CD4-positive, alpha-beta T cell treated with Interleukin-17A for 1 hour (primary cell): ENCODE results near the gene PPP1R3F.

Experiments used
- DNase-seq: peaks from one replicate; pipeline ENCODE4 v3.0.0-alpha.2; 2020

PPP1R3F gene, protein sequence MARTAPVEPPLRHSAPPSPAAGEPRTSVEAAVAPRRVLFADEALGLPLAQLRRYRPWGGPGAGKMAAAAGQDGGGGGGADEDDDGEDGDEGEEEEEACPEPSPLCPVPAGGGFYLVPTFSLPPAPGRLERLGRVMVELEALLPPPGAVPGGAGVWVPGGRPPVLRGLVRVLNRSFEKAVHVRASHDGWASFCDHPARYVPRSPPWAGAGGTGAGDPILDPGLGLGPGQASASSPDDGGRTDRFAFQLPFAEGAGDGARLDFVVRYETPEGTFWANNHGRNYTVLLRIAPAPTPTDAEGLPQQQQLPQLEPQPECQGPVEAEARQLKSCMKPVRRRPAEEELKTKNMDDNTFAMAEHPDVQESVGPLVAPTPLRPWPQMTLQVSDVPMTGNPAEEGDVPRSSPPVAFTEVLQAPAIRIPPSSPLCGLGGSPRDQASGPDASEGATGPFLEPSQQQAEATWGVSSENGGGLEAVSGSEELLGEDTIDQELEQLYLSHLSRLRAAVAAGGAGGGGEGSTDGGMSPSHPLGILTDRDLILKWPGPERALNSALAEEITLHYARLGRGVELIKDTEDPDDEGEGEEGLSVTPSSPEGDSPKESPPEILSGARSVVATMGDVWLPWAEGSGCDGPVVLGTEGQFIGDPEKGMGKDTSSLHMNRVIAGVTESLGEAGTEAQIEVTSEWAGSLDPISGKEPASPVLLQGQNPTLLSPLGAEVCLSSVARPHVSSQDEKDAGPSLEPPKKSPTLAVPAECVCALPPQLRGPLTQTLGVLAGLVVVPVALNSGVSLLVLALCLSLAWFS

GRCh38 chrX:49269767-49270248, at the start of gene PPP1R3F:
PPP1R3F (plus strand) TSS chrX:49269793; CDS start chrX:49269870, 77 bp downstream.
- DNase-seq, result no peak

DNA sequence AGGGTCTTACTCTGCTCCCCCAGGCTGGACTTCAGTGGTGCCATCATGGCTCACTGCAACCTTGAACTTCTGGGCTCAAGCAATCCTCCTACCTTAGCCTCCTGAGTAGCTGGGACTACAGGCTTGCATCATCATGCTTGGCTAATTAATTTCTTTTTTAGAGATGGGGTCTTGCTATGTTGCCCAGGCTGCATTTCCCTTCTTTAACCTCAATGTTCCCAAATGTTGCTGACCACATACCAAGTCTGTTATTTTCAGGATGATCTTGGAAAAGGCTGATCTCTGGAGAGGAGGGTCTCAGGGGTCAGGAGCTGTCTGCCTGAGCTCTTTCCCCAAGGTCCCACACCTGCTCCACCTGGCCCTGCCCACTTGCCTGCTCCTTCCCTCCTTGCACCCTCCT, 49.5 kb upstream of the PPP1R3F start:
- no peak for DNase-seq

DNA sequence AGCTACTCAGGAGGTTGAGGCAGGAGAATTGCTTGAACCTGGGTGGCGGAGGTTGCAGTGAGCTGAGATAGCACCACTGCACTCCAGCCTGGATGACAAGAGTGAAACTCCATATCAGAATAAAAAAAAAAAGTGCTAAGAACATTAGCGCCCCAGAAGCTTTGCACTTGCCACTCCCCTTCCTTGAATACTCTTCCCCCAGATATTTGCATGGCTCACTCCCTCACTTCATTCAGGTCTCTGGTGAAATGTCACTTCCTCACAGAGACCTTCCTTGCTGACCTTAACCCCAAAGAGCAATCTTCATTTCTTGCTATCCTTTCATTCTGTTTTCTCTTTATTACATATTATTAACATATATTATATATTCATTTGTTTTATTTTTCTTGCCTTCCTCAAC, 47.7 kb upstream of the PPP1R3F start:
- DNase-seq, result no peak

DNA sequence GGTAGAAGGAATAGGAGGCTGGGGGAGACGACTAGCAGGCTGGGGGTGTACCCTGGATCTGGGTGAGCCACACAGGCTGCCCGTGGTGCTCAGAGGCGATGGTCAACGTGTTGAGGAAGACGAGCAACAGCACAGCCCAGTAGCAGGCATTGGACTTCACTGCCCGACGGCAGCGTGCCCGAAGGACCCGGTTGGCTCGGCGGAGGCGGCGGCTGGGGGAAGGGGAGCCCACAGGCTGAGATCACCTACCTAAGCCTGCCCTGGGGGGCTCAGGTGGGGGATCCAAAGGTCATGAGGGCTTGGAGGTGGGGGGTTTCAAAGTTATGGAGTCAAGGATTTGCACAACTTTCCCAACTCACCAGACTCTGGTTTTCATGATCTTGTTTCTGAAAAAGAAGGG, 43.7 kb upstream of the PPP1R3F start:
- DNase-seq, result no peak

GRCh38 chrX:49226946-49227345, 42.6 kb upstream of the PPP1R3F start:
- no peak for DNase-seq

- DNase-seq, result no peak
Measured at GRCh38 chrX:49227726-49228125, 41.9 kb upstream of the PPP1R3F start.

GRCh38 chrX:49228185-49228584, 41.4 kb upstream of the PPP1R3F start:
- no peak for DNase-seq

DNA sequence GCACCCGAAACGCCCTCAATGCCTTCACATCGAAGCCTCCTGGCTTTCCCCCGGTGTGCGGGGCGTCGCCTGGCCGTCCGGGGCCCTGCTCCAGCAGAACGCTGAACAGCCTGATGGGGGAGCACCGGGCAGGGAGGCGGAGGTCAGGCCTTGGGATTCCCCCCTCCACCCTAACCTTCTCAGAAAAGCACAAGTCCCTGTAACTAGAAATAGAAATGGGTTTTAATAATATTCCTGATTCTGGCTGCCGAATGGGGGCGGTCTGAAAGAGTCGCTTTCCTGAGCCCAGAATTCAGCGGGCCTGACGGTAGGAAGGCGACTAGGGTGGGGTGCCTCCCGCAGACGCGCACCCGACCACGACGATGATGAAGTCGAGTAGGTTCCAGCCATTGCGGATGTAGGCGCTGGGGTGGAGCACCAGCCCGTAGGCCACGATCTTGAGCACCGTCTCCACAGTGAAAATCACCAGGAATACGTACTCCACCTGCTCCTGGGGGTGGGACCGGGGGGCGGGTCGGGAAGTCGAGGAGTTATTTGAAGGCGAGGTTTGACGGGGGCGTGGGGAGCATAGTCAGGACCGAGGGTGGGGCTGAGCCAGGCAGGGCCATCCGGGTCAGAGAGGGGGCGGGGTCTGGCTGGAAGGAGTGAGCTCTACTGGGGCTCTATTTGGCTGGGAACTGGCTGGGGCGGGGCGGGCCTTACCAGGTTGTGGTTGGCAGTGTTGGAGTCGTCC, 38.9 kb upstream of the PPP1R3F start:
- DNase-seq, result peak; percentile 71

DNA sequence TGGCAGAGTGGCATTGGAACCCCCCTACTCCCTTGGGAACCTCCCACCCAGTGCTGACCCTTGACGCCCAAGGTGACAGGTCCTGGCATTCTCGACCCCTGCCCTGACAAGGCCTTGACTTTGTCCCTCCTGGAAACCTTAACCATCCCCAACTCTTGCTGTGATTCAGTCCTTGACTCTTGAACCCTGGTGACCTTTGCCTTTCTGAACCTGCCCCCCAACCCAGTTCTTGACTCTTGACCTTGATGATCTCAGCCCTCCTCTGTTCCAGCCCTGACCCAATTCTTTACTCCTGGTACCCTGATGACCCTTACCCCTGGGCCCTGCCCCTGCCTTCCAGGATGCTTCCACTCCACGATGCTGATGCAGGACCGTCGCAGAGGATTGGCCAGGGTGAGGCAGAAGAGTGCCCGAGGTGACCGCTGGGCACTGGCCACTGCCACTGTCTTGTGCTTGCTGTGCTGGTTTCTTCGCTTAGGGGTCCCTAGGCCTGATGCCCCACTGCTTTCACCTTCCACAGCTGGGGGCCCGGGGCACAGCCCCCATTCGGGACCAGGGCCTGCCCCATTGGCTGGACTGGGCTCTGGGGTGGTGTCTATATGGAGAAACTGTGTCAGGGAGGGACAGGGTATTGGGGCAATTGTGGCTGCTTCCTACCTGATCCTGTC, 38.1 kb upstream of the PPP1R3F start:
- no peak for DNase-seq

DNA sequence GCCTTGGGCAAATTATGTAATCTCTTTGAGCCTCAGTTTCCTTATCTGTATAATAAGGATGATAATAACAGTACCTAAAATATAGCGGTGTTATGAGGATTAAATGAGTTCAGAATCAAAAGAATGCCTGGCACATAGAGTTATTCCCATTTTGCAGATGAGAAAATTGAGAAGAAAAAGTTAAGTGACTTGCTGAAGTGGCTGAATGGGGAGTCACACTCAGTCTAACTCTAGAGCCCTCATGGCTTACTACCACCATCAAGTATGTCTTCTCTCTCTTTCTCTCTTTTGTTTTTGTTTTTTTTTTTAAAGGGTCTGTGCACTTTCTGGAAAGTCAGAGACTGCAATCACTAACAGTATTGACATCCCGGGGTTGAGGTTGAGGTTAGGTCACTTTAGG, 37.1 kb upstream of the PPP1R3F start:
- DNase-seq, result no peak

DNA sequence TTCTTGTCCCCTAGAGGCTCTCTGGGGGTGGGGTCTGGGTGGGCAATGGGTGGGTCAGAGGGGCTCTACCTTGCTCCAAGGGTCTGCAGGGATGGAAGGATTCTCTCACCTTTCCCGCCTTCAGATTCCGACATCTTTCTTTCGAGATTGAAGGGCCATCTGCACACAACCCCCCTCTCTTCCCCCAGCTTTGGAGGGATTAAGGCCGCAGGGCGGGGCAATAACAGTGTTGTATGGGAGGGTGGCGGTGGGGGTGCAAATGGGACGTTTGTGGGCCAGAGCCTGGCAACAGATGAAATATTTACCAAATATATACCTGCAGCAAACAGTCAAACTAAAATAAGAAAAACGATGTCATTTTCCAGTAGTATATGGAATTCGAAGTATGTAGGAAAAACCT, 36.4 kb upstream of the PPP1R3F start, which contains the start of gene CACNA1F:
TSS of gene CACNA1F (minus strand) at position 165 of the 400 bp plus-strand sequence. CDS start at position 134, 31 bp downstream.
- no peak for DNase-seq

DNA sequence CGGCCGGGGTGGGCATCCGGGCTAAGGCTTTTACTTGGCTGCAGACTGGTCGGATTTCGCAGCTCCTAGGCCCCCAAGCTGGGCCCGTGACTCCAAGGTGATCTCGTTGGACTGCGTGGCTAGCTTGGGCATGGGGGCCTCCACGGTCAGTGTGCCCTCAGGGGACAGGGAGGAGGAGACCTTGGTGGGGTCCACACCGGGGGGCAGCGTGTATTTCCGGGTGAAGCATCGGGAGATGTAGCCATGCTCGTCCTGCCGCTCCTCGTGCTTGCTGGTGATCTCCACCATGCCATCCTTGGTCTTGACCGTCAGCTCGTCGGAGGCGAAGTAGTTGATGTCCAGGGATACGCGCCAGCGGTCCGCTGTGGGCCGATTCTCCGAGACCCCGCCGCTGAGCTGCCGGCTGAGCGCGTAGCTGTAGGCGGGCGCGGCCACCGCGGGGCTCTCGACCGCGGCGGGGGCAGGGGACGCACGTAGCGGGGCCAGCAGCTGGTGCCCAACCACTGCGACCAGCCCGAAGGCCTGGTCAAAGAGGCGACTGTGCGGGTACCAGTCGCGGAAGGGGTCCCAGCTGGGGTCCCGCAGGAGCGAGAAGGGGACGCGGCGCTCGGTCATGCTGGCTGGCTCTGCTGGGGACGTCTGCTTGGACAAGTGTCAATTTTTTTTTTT, 35.6 kb upstream of the PPP1R3F start:
- DNase-seq, result no peak

GRCh38 chrX:49237060-49237459, 32.5 kb upstream of the PPP1R3F start:
- peak; percentile 3 for DNase-seq

- DNase-seq, result no peak
Measured at GRCh38 chrX:49238735-49239134, 30.9 kb upstream of the PPP1R3F start.

DNA sequence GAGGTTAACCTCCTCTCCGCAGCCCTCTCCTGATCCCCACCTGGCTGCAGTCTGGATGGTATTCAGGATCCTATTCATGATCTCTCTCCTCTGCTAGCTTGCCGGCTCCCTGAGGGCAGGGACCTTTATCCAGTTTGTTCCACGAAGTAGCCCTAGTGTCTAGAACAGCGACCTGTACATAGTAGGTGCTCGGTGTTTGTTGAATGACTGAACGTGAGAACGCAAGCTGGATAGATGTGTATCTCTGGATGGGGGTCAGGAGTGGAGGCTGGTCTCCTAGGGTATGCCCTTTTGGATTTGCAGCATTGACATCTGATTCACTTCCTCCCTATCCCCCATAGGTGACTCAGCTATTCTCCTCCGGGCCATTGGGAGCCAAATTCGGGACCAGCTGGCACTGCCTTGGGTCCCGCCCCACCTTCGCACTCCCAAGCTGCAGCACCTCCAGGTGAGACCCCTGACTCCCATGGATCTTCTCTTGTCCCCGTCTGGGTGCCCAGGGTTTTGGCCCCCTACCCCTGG, 27.0 kb upstream of the PPP1R3F start:
- DNase-seq, result no peak

DNA sequence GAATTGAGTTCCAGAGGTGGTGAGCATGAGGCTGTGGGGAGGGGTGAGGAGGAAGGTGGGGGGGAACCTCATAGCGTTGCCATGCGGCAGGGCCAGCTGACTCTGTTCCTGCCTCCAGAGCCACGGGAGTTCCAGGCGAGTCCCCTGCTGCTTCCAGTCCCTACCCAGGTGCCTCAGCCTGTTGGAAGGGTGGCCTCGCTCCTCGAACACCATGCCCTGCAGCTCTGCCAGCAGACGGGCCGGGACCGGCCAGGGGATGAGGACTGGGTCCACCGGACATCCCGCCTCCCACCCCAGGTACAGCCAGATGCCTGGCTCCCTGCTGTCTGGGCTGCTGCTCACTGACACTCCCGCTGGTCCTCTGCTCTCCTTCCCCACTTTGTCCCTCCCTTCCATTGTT, 26.4 kb upstream of the PPP1R3F start:
- DNase-seq, result no peak

- DNase-seq, result no peak
Measured at GRCh38 chrX:49244207-49244606, 25.4 kb upstream of the PPP1R3F start.

- no peak for DNase-seq
Measured at GRCh38 chrX:49246541-49246940, 23.1 kb upstream of the PPP1R3F start.

GRCh38 chrX:49247346-49247745, 22.2 kb upstream of the PPP1R3F start:
- no peak for DNase-seq

GRCh38 chrX:49247916-49248811, 21.4 kb upstream of the PPP1R3F start:
- DNase-seq, result no peak

DNA sequence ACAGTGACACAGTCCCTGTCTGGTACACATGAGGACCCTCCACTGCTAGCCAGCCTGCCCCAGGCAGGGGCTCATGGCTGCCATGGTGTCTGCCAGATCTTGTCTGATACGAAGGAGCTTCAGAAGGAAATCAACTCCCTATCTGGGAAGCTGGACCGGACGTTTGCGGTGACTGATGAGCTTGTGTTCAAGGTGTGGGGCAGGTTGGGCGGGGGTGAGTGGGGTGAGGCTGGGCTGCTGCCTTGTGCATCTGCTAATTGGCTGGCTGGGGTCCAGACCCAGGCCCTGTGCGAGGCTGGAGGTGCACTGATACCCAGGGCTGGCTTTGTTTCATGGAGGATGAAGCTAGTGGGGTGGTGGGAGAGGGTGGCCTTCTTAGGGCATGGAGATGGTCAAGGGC, 20.5 kb upstream of the PPP1R3F start:
- no peak for DNase-seq
